H1 (cell line): ENCODE data around the gene DIP2B. TPM values are rescaled to one million over a fixed set of nuclear protein-coding genes. Genes with fewer than 3 reads are reported as not detected.

Experiments used
- CHD2 ChIP-seq: IDR thresholded peaks from 2 replicates; pipeline ENCODE4 v1.6.1; 2012; ENCODE audit warnings: low read length, improper control_type of control experiment
- CTBP2 ChIP-seq: IDR thresholded peaks from 2 replicates; pipeline ENCODE4 v1.7.0; 2011; ENCODE audit warnings: borderline replicate concordance, mild to moderate bottlenecking, moderate library complexity, mixed read lengths, low read length; ENCODE audit not compliant: insufficient read depth, insufficient read length
- KDM4A ChIP-seq: IDR thresholded peaks from one replicate; pipeline ENCODE4 v1.7.1; 2012; ENCODE audit warnings: low read depth, mild to moderate bottlenecking, moderate library complexity, low read length, inconsistent platforms; ENCODE audit not compliant: severe bottlenecking
- SIN3A ChIP-seq, 2 experiments: IDR thresholded peaks in 1 of 2; conservative IDR thresholded peaks in 1 of 2; 2 replicates each; pipeline ENCODE4 v1.6.1; 2011 to 2012; ENCODE audit warnings: low read length in 2 of 2, improper control_type of control experiment in 1 of 2, low read depth in 1 of 2, mild to moderate bottlenecking in 1 of 2
- SIRT6 ChIP-seq: IDR thresholded peaks from one replicate; pipeline ENCODE4 v1.7.1; 2012; ENCODE audit warnings: low read length, inconsistent platforms
- TCF12 ChIP-seq: IDR thresholded peaks from 2 replicates; pipeline ENCODE4 v1.6.1; 2011; ENCODE audit warnings: low read depth, mild to moderate bottlenecking, low read length
- ZNF274 ChIP-seq: IDR thresholded peaks from 2 replicates; pipeline ENCODE4 v1.7.0; 2012; ENCODE audit warnings: low read length, borderline replicate concordance; ENCODE audit errors: extremely low read depth
- polyA plus RNA-seq, 7 experiments: library from polyadenylated mRNA; depleted of rRNA in 3 of 7; stranded (reverse) in 5 of 7; unstranded in 2 of 7; fragments of >200 nt in 5 of 7; fragments of 200-250 nt in 2 of 7; gene quantifications; 1 replicate in 5 of 7; 2 replicates in 1 of 7; 4 replicates in 1 of 7; pipeline versions ENCODE4 v1.2.1 to v1.2.3, GENCODE V29; 2011 to 2013; ENCODE audit warnings: missing spikeins in 2 of 7, mixed read lengths in 2 of 7
- total RNA-seq: library from RNA; stranded (reverse); fragmentation: NEBNext Ultra II Directional; extraction: Animal tissue kit (Norgen Biotek cat#: 25700); gene quantifications from 2 replicates; pipeline ENCODE4 v1.2.1, GENCODE V29; 2021
- TF ChIP-seq, protein P1 (sequence below): IDR thresholded peaks from 2 replicates; pipeline ENCODE4 v1.6.1; 2011; ENCODE audit warnings: low read depth, mild to moderate bottlenecking, low read length; ENCODE audit not compliant: insufficient read depth
- TF ChIP-seq, protein P2 (sequence below): IDR thresholded peaks from 2 replicates; pipeline ENCODE4 v1.6.1; 2012; ENCODE audit warnings: low read length, inconsistent platforms

Gene DIP2B
- total and polyA plus RNA-seq, 2 of the 8 experiments (the other 6 are each of a cell fraction or from before 2014, with no cell fraction given), result 11.1 to 29.6 TPM

DNA sequence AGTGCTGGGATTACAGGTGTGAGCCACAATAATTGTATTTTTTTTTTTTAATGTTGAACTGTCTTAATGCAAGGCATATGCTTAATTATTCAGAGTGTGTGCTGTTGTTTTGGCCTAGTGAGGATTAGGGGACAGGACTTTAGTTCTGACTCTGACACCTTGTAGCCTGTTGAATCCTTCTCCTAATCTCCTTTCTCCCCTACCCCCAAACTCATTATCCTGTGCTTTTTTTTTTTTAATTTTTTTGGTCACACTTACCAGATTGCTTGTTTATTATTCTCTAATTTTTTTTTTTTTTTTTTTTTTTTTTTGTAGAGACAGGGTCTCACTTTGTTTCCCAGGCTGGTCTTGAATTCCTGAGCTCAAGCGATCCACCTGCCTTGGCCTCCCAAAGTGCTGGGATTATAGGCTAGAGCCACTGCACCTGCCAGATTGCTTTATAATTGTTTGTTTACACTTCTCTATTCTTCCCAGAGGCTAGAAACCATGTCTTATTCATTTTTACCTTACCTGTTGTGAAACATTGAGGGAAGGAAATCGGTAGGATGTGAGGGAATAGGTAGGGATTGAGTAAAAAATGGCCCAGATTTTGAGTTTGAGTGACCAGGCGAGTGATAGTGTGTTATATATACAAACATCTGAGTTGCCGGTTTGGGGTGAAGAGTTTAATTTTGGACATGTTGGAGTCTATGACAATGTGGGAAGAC is 32.2 kb downstream of the DIP2B start (continued):
- TF ChIP-seq SIN3A (conservative IDR thresholded peaks at IDR 0.05 in 1 of 2, IDR thresholded peaks at IDR 0.05 in 1 of 2; ENCODE audit: low read depth in 1 of 2, low read length in 2 of 2), result no peak
- no peak for TF ChIP-seq TCF12
- no peak for TF ChIP-seq ZNF274
- TF ChIP-seq, protein P1, sequence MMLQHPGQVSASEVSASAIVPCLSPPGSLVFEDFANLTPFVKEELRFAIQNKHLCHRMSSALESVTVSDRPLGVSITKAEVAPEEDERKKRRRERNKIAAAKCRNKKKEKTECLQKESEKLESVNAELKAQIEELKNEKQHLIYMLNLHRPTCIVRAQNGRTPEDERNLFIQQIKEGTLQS, result no peak
- no peak for TF ChIP-seq SIRT6
- no peak for TF ChIP-seq KDM4A
- TF ChIP-seq CHD2, result no peak
- TF ChIP-seq CTBP2, result no peak
- TF ChIP-seq, protein P2, sequence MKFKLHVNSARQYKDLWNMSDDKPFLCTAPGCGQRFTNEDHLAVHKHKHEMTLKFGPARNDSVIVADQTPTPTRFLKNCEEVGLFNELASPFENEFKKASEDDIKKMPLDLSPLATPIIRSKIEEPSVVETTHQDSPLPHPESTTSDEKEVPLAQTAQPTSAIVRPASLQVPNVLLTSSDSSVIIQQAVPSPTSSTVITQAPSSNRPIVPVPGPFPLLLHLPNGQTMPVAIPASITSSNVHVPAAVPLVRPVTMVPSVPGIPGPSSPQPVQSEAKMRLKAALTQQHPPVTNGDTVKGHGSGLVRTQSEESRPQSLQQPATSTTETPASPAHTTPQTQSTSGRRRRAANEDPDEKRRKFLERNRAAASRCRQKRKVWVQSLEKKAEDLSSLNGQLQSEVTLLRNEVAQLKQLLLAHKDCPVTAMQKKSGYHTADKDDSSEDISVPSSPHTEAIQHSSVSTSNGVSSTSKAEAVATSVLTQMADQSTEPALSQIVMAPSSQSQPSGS, result no peak
